ENCODE results near the gene ACBD3. TPM values are rescaled to one million over a fixed set of nuclear protein-coding genes. Genes with fewer than 3 reads are reported as not detected.
A peak's percentile ranks its signal among the peaks of the same experiment; 100 is the strongest.

Gene ACBD3
- total RNA-seq, 1 donor from 2014 or later, result 42.3 TPM

DNA sequence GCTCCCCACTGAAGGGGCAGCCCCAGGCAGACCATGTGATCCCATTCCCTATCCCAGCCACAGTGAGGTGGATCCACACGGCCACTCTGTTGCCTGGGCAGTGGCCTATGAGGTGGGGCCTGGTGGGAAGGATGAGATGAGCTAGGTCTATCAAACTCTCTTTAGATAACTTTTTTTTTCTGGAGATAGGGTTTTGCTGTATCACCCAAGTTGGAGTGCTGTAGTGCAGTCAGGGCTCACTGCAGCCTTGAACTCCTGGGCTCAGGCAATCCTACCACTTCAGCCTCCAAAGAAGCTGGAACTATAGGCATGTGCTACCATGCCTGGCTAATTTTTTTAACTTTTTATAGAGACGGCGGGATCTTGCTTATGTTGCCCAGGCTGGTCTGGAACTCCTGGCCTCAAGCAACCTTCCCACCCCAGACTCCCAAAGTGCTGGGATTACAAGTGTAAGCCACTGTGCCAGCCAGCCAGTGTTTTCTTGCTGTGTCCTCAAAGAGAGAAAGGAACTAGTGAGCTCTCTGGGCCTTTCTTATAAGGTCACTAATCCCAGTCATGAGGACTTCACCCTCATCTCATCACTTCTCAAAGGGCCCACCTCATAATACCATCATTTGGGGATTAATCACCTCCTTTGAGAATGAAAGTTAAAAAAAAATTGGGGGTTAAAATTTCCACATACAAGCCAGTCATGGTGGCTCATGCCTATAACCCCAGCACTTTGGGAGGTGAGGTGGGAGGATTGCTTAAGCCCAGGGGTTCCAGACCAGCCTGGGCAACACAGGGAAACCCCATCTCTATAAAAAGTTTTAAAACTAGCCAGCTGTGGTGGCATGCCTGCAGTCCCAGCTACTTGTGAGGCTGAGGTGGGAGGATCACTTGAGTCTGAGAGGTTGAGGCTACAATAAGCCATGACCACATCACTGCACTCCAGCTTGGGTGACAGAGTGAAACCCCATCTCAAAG is 87.4 kb downstream of the ACBD3 start:
- DNase-seq (ENCODE audit: low spot score), result no peak
- intact Hi-C loops (cut with DNase I), result no loop called here

DNA sequence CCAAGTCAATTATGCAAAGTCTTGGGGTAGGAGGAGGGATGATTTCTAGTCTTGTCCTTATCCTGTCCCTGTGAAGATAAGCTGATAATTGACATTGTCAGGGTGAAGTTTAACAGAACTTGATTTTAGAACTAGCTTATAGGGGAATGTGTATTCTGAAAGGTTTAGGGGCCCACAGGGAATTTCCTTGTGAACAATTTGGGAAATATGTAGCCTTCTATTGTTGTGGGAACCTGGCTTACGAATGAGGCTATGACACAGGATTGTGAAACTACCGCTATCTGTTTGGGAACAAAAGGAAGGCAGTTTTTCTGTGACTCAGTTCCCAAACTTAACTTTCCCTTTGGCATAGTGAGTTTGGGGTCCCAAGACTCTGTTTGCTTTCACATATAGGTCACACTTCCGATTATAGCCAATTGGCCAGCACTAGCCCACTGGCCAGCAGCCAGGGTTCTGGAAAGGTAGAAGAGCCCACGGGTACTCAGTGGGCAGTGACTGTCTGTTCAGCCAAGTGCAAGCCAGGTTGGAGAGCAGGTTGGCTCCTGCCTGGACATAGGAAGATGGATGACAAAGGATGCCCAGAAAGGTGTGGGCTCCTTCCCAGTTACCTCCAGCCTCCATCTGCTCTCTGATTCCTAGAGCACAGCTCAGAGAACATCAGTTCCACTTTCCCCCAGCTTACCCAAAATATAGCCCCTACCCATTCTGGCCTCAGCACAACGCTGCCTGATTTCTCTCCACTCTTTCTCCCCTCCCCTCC is 88.5 kb downstream of the ACBD3 start:
- intact Hi-C loops (cut with DNase I), result no loop called here
- no peak for DNase-seq (ENCODE audit: low spot score)

DNA sequence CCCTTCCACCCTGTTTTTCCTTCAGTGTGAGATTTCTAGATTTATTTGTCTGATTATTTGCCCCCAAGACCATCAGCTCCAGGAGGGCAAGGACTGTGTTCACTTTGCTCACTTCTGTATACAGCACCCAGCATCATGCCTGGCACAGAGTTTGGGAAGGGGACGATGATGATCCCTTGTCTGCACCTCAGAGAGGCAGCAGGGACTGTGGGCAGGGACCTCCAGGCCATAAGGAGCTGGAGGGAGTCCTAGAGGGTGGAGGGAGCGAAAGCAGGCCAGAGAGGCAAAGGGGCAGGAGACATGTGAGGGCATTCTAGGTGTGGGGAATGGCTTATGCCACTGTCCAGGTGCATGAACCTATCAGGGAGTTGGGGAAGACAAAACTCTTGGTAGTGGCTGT is 91.3 kb downstream of the ACBD3 start:
- peak; percentile 53 for DNase-seq (ENCODE audit: low spot score)
- intact Hi-C loops (cut with DNase I), result no loop called here

Other genes starting within 250 kb of the ACBD3 start
- gene LEFTY2, start 245.5 kb downstream of the ACBD3 start, total RNA-seq, result 0.65 TPM
- gene SDE2, start 187.4 kb downstream of the ACBD3 start, total RNA-seq, result 14.6 TPM
- 311 TPM for gene H3-3A, start 124.0 kb downstream of the ACBD3 start, total RNA-seq
- gene MIXL1, start 36.9 kb upstream of the ACBD3 start, total RNA-seq, result 0.27 TPM
- 13.1 TPM for gene LIN9, start 122.4 kb upstream of the ACBD3 start, total RNA-seq
- gene PARP1, start 221.4 kb upstream of the ACBD3 start, total RNA-seq, result 87.1 TPM